DND-41 (cell line): ENCODE results near the gene SLITRK5.

Source experiments
- ATAC-seq: fragments of 200-7000 bp; cut with Tn5 transposase; 3 replicates; pipeline ENCODE4 v1.9.1; 2021; ENCODE audit warnings: low read depth; ENCODE audit not compliant: insufficient read depth
- DNase-seq: peaks from one replicate; pipeline ENCODE4 v3.0.0-alpha.2; 2020
- H2AFZ ChIP-seq: 2 replicates; pipeline ENCODE4 v1.6.0; 2012; ENCODE audit warnings: low read depth, low read length
- H3K27ac ChIP-seq: 2 replicates; pipeline ENCODE4 v1.5.1; 2012; ENCODE audit warnings: low read length, inconsistent platforms
- H3K27me3 ChIP-seq: fragments of 200-600 bp; sonication (generic); 2 replicates; pipeline ENCODE4 v1.6.0; 2012; ENCODE audit warnings: low read length, mild to moderate bottlenecking, inconsistent platforms; ENCODE audit not compliant: insufficient read depth, poor library complexity
- H3K36me3 ChIP-seq: 2 replicates; pipeline ENCODE4 v1.5.1; 2012; ENCODE audit warnings: low read length, inconsistent platforms; ENCODE audit not compliant: insufficient read depth
- H3K4me1 ChIP-seq: 2 replicates; pipeline ENCODE4 v1.5.1; 2012; ENCODE audit warnings: mild to moderate bottlenecking, low read length; ENCODE audit not compliant: insufficient read depth
- H3K4me2 ChIP-seq: 2 replicates; pipeline ENCODE4 v1.6.0; 2012; ENCODE audit warnings: mild to moderate bottlenecking, moderate library complexity, low read length, inconsistent platforms; ENCODE audit not compliant: insufficient read depth
- H3K4me3 ChIP-seq, 2 experiments: fragments of 200-600 bp in 1 of 2; shearing (Covaris generic) in 1 of 2; 2 replicates each; pipeline ENCODE4 v1.5.1; 2012 to 2016; ENCODE audit warnings: inconsistent platforms in 2 of 2, low read length in 2 of 2, mild to moderate bottlenecking in 2 of 2, low read depth in 1 of 2, moderate library complexity in 1 of 2
- H3K79me2 ChIP-seq: 2 replicates; pipeline ENCODE4 v1.6.0; 2012; ENCODE audit warnings: low read length, inconsistent platforms; ENCODE audit not compliant: insufficient read depth
- H3K9ac ChIP-seq: 2 replicates; pipeline ENCODE4 v1.6.0; 2012; ENCODE audit warnings: low read depth, mild to moderate bottlenecking, inconsistent platforms, low read length, moderate library complexity
- H3K9me3 ChIP-seq: 2 replicates; pipeline ENCODE4 v1.5.1; 2012; ENCODE audit warnings: low read length, moderate library complexity, mild to moderate bottlenecking, inconsistent platforms; ENCODE audit not compliant: insufficient read depth, severe bottlenecking
- H4K20me1 ChIP-seq: 2 replicates; pipeline ENCODE4 v1.6.0; 2012; ENCODE audit warnings: low read length; ENCODE audit not compliant: insufficient read depth
- CTCF ChIP-seq: IDR thresholded peaks from 2 replicates; pipeline ENCODE4 v1.5.1; 2012; ENCODE audit warnings: borderline replicate concordance, low read length, moderate library complexity, mild to moderate bottlenecking; ENCODE audit not compliant: poor library complexity, severe bottlenecking; ENCODE audit errors: extremely low read depth
- EZH2 ChIP-seq: IDR thresholded peaks from 3 replicates; pipeline ENCODE4 v1.6.1; 2012; ENCODE audit warnings: borderline replicate concordance, low read depth, mild to moderate bottlenecking, moderate library complexity, low read length, inconsistent platforms; ENCODE audit not compliant: severe bottlenecking

Gene SLITRK5

GRCh38 chr13:87677496-87678371 is 6.6 kb downstream of the SLITRK5 start:
- Histone ChIP-seq H3K4me3 (no peak overlapping the region), H3K27ac (no peak overlapping the region), H3K4me1 (no peaks in the 10 kb centered on the region), H4K20me1 (no peaks in the 10 kb centered on the region), H3K4me2 (no peak overlapping the region), H3K79me2 (no peaks in the 10 kb centered on the region), H3K9me3 (peaks cover 4% of the 10 kb centered on the region), H3K9ac (no peak overlapping the region), H2AFZ (no peak overlapping the region), H3K27me3 (no peaks in the 10 kb centered on the region), H3K36me3 (no peaks in the 10 kb centered on the region)
- DNase-seq (no peak), ATAC-seq (no peak)
- TF ChIP-seq EZH2 = no peak
- TF ChIP-seq CTCF = no peak

- Histone ChIP-seq H3K36me3 (no peaks in the 10 kb centered on the region), H4K20me1 (no peaks in the 10 kb centered on the region), H3K4me3 (no peak overlapping the region), H3K4me2 (no peak overlapping the region), H2AFZ (no peak overlapping the region), H3K27me3 (no peaks in the 10 kb centered on the region), H3K9me3 (peaks cover 4% of the 10 kb centered on the region), H3K27ac (no peak overlapping the region), H3K4me1 (no peaks in the 10 kb centered on the region), H3K79me2 (no peaks in the 10 kb centered on the region), H3K9ac (no peak overlapping the region)
- TF ChIP-seq EZH2 (no peak), CTCF (no peak)
- DNase-seq (no peak), ATAC-seq (no peak)
These were observed 7.2 kb downstream of the SLITRK5 start for GRCh38 chr13:87678372-87678752.

GRCh38 chr13:87680298-87680697 is 9.1 kb downstream of the SLITRK5 start:
- H3K27ac ChIP-seq = no peak overlapping the region
- H3K4me1 ChIP-seq = no peaks in the 10 kb centered on the region
- no peak overlapping the region for H3K9ac ChIP-seq
- no peak overlapping the region for H3K4me2 ChIP-seq
- no peak for DNase-seq
- no peak overlapping the region for H3K4me3 ChIP-seq
- H3K27me3 ChIP-seq = no peaks in the 10 kb centered on the region
- peaks cover 2% of the 10 kb centered on the region for H3K9me3 ChIP-seq
- no peaks in the 10 kb centered on the region for H4K20me1 ChIP-seq
- H2AFZ ChIP-seq = no peak overlapping the region
- no peak for ATAC-seq
- TF ChIP-seq EZH2 = no peak
- TF ChIP-seq CTCF = no peak
- no peaks in the 10 kb centered on the region for H3K79me2 ChIP-seq
- no peaks in the 10 kb centered on the region for H3K36me3 ChIP-seq
